Cerebellar nuclear complex (tissue), 1 donor: ENCODE results near the gene CTNNA1.
"Not testable (repeated sequence)": the region's sequence is repeated elsewhere in the genome, so short reads cannot be mapped to it uniquely, and the experiment has no call there.

Experiments used
- DNase-seq, 2 experiments: peaks; one replicate each; lab custom pipeline; 2025; lab: John Stamatoyannopoulos, UW

CTNNA1 gene

DNA sequence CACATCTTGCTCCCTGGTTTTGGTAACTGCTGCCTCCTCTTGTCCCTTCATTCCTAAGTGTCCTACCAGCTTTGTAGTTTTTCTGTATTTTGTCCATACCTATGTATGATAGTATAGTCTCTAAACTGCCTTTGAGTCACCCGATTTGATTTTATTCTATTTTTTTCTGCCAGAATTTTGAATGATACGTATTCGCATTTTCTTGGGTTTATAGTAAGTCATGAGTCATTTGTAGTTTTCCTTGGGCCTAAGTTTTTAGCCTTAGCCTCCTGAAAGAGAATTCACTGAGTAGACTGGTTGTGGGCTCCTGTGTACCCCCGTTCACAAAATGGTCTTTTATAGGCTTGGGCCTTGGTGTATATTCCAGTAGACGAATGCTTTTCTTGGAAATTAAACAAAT, 62.3 kb downstream of the CTNNA1 start:
- DNase-seq = no peak

- DNase-seq = no peak
Measured at GRCh38 chr5:138817241-138817640, 64.0 kb downstream of the CTNNA1 start.

GRCh38 chr5:138819081-138819480, 65.9 kb downstream of the CTNNA1 start:
- no peak for DNase-seq

DNA sequence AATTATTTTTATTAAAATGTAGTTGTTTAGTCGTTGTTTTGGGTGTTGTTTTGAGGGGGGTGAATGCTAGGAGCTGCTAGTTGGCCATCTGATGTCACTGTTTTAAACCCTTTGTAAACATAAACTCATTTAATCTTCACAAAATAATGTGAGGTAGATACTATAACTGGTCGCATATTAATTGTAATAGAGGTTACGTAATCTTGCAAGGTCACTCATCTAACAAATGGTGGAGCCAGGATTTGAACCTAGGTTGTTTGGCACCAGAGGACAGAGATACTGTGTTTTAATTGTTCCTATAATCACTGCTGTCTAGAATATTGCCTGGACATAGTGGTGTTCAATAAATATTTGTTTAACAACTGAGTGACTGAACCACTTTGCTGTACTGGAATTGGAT, 67.5 kb downstream of the CTNNA1 start:
- no peak for DNase-seq

GRCh38 chr5:138824516-138824915, 71.3 kb downstream of the CTNNA1 start:
- no peak for DNase-seq

GRCh38 chr5:138824924-138825863, 72.0 kb downstream of the CTNNA1 start:
- DNase-seq = no peak

DNA sequence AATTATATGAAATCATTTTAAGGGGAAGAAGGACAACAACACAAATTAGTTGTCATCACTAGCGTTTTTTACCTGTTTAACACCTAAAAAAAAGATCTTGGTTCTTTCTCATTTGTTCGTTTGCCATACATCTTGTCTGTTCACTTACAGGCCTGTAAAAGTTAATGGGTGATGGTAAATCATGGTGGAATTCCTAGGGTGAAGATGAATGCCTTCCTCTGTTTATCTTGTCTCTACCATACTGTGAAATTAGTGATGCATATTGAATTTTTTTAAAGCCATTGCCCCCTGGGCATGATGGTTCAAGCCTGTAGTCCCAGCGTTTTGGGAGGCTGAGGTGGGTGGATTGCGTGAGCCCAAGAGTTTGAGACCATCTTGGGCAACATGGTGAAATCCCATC, 75.3 kb downstream of the CTNNA1 start:
- DNase-seq = no peak

- DNase-seq = no peak
Measured at GRCh38 chr5:138829341-138829740, 76.1 kb downstream of the CTNNA1 start.

DNA sequence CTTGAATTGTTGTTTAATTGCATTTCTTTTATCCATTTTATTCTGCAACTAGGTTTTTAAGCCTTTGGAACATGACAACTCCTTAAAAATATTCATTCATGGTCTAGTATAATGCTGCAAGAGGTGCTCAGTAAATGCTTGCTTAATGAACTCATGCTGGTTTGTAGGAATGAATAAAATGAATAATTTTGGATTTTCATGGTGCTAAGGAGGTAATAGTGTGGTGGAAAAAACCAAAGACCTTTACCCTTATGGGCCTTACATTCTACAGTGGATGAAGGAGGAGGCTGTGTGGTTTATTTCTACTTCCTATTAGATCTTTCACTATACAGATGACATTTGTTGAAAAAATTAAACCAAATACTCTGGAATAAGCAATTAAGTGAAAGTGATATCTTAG, 78.5 kb downstream of the CTNNA1 start:
- no peak for DNase-seq

- no peak for DNase-seq
Measured at GRCh38 chr5:138832218-138832617, 79.0 kb downstream of the CTNNA1 start.

DNA sequence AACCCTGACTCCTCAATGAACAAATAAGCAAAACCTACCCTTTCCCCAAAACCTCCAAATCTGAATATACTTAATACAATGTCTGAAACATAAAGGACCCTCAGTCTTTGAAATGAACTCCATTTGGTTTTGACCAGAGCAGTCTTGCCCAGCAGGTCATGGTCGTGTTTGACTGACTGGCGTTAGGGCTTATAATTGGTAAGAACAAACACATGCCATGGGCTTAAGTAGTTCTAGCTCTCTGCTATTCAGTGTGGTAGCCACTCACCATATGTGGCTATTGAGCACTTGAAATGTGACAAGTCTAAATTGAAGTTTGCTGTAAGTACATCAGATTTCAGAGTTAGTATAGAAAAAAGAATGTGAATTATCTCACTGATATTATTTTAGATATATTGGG, 79.9 kb downstream of the CTNNA1 start:
- no peak for DNase-seq

DNA sequence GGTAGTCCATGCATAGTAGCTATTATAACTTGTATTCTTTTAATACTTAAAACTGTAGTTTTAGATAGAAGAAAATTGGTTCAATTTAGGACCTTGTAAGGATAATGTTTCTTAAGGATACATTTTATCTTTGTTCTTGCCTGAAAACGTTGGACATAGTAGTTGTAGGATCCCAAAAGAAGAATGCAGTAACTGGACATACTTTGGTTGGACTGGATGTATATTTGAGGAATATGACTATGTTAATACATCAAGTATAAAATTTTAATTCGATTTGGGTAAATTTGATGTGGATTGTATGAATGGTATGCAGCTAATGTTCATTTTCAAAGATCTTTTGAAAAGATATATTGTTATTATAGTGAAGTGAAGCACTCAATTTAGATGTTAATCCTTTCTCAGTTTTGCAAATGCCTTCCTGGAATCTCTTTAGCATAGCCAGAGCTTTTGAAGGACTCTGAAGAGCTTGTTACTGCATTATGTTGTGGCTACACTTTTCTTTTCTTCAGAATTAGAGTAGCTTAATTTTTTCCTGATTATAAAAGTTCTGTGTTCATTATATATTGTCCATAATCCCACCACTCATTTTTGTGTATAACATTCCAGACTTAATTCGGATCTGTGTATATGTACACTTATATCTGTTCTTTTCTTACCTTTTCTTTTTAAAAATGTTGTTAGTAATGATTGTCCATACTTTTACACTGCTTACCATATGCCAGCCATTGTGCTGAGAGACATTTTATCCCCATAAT, 80.7 kb downstream of the CTNNA1 start:
- DNase-seq = no peak

DNA sequence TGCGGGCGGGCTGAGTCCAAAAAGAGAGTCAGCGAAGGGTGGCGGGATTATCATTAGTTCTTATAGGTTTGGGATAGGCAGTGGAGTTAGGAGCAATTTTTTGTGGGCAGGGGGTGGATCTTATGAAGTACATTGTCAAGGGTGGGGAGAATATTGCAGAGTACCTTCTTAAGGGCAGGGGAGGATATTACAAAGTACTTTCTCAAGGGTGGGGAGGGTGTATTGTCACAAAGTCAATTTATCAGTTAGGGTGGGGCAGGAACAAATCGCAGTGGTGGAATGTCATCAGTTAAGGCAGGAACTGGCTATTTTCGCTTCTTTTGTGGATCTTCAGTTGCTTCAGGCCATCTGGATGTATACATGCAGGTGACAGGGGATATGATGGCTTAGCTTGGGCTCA, 81.6 kb downstream of the CTNNA1 start:
- DNase-seq = not testable (repeated sequence)

GRCh38 chr5:138837160-138837559, 83.9 kb downstream of the CTNNA1 start:
- no peak for DNase-seq

- DNase-seq = no peak
Measured at GRCh38 chr5:138840103-138840502, 86.9 kb downstream of the CTNNA1 start.

DNA sequence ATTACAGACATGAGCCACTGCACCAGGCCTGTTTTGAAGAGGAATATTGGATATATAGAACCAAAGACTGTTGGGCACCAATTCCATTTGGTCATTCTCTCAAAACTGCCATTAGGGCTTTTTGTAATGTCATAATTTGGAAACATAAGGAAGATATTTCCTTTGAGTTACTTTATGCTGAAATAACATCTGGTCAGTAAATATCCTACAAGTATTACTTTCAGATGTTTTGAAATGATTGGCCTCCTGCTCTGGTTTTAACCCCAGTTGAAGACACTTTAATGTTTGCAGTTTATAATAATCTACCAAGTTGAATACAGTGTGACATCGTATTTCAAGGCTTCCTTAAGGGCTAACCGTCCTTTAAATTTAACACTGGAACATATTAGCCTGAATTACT, 88.3 kb downstream of the CTNNA1 start:
- DNase-seq = no peak

DNA sequence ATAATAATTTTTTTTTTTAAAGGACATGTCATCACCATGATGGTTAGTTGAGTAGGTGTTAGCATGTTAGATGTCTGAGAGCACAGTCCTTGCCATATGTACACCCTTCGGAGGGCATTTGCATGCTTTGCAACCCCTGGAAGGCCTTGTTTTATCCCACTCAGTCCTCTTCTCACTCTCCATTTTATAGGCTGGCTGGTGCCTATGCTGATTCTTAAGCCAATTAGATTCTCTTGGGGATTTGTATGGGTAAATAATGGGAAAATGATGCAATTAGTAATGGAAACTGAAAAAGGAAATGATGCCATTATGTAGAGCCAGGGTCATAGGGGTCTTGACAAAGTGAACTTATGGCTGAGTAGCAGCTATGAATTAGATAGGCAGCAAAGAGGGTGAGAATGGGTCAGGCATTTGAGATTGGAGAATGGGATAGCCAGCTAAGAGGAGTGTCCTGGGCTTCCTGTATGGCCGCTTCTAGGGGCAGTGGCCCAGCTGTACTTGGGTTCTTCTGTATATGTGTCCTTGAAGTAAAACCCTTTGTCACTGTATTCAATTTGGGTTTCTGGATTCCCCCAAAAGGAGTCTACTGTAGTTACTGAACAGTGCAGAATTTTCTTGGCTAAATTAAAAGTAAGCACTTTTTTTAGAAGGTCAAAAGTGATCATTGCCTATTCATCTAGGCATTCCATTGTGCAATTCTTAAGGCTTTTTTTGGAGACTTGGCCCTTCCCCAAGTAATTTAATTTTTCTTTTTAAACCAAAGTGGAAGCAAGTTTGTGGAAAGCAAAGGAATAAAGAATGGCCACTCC, 90.3 kb downstream of the CTNNA1 start:
- DNase-seq = no peak

DNA sequence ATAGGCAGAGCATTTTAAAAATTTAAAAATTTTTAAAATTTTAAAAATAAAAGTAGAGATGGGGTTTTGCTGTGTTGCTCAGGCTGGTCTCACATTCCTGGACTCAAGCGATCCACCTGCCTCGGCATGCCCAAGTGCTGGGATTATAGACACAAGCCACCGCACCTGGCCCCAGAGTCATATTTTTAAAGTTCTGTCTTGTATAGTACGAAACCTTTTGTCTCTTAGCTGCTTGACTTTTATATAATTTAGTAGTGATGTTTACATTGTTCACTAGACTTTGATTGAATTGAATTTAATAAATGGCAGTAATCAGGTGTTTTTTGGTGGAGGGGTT, 90.9 kb downstream of the CTNNA1 start:
- no peak for DNase-seq

DNA sequence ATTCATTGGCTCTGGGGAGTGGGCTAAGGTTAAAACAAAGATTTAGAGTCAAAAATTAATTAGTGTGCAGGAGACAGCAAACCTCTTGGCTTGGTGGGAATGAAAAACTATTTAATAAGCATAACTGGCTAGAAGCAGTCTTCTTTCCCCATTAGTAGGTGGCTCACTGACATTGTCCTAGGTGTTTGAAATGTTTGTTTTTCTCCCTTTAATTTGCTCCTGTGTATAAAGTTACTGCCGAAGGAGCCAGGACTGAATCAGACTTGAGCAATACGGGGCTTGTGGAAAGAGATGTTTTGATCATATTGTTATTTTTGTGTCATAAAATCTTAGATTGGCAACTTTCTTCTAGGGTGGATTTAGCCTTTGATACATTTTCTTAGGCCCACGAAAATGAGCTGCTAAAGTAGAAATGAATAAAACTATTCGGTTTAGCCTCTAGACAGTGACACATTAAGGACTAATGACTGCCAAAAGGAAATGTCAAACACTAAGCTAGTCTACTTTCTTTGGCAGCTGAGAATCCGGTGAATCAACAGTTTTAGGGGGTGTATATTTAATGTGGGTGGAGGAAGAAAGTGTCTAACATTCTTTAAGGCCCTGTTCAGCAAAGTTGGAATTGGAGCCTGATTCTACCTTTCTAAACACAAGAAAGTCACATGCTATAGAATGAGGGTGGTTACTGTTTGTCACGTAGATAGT, 91.7 kb downstream of the CTNNA1 start:
- no peak for DNase-seq

DNA sequence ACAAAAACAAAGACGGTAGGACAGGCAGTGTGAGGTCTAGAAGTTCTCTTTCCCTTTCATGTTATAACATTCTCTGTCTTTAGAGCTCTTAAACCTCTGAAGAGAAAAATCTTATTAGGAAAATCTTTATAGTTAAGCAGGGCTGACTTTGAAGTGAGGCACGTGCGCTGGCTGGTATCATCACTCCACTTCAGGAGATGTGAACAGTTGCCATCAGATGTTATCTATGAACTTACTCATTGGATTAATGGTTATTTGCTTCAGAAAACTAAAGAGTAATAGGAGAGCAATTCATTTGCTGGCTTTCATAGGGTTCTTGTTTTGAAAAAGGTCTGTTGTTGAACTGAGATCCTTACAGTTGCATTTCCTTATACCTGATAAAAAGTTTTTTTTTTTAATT, 96.2 kb downstream of the CTNNA1 start:
- DNase-seq = no peak

GRCh38 chr5:138849882-138850281, 96.7 kb downstream of the CTNNA1 start:
- no peak for DNase-seq
